ENCODE results near the gene KRCC1. TPM values are rescaled to one million over a fixed set of nuclear protein-coding genes. Genes with fewer than 3 reads are reported as not detected.

KRCC1 gene
- total and polyA plus RNA-seq, 4 donors, result 17.2 to 31.2 (median 21.1) TPM

DNA sequence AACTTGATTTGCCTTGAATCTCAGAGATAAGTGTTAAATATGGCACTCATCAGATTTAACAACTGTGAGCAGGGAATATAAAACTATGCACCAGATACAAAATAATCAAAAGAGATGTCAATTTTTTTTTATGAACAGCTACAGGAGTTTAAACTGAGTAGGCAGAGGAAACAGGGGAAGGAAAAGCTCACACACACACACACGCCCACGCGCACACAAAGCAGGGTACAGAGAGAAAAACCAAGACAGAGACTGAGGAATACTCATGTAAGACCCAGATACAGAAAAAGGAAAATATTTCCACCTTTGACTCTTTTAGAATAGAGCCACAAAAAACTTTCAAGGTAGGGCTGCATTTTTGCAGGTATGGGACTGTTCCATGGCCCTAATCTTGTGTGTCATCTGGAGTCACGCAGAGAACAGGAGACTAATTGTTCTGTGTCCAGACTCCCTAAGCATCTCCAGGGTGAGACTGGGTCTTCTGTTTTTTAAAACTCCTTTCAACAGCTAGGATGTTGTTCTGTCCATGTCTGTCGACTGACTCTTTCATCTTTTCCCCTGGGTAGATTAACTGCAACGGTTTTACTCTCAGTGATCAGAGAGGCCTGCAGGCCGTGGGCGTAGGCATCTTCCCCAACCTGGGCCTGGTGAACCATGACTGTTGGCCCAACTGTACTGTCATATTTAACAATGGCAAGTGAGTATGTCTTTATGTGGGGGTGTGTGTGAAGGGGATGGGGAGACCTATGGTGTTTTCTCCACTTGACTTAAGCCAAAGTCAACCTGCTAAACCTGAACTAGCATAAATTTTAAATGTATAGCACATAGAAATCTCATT lies 35.1 kb upstream of the KRCC1 start:
- WGBS, 2 donors, result 76 to 84% methylated on average over 8 of the region's 8 CpGs
- Histone ChIP-seq H3K27me3 (ENCODE audit: control insufficient read depth in 3 of 3, insufficient read depth in 3 of 3, low read length in 2 of 3) (peaks cover 0 to 4% (median 0%) of the 10 kb centered on the region in 3 donors), H3K9me3 (ENCODE audit: control insufficient read depth in 4 of 4, insufficient read depth in 3 of 4, low read length in 3 of 4) (peaks cover 0 to 2% (median 0%) of the 10 kb centered on the region in 4 donors), H3K4me3 (no peak overlapping the region), H3K36me3 (ENCODE audit: control insufficient read depth in 4 of 4, insufficient read depth in 4 of 4, low read length in 4 of 4) (no peaks in the 10 kb centered on the region), H3K27ac (ENCODE audit: low read depth in 1 of 2, low read length in 1 of 2) (no peak overlapping the region), H3K4me1 (ENCODE audit: control insufficient read depth in 5 of 5, insufficient read depth in 5 of 5, low read length in 5 of 5) (no peaks in the 10 kb centered on the region), H3K9ac (ENCODE audit: insufficient read depth in 1 of 2, low read length in 2 of 2) (no peak overlapping the region)
- DNase-seq (no peak), ATAC-seq (ENCODE audit: insufficient read depth, low FRiP score) (no peak)
- TF ChIP-seq, protein P1, sequence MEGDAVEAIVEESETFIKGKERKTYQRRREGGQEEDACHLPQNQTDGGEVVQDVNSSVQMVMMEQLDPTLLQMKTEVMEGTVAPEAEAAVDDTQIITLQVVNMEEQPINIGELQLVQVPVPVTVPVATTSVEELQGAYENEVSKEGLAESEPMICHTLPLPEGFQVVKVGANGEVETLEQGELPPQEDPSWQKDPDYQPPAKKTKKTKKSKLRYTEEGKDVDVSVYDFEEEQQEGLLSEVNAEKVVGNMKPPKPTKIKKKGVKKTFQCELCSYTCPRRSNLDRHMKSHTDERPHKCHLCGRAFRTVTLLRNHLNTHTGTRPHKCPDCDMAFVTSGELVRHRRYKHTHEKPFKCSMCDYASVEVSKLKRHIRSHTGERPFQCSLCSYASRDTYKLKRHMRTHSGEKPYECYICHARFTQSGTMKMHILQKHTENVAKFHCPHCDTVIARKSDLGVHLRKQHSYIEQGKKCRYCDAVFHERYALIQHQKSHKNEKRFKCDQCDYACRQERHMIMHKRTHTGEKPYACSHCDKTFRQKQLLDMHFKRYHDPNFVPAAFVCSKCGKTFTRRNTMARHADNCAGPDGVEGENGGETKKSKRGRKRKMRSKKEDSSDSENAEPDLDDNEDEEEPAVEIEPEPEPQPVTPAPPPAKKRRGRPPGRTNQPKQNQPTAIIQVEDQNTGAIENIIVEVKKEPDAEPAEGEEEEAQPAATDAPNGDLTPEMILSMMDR (IDR thresholded peaks at IDR 0.05; ENCODE audit: control extremely low read depth, extremely low read depth), result no peak

DNA sequence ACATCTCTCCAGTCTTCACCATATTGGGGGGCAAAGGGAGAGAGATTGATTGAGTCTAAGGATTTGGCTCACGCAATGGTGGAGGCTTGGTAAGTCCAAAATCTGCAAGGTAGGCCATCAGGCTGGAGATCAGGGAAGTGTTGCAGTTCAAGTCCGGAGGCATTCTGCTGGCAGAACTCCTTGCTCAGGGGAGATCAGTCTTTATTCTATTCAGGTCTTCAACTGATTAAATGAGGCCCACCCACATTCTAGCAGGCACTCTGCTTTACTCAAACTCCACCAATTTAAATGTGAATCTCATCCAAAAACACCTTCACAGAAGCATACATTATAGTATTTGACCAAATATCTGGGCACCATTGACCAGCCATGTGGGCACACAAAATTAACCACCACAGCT lies 33.4 kb upstream of the KRCC1 start:
- Histone ChIP-seq H3K4me3 (no peak overlapping the region), H3K9me3 (ENCODE audit: control insufficient read depth in 4 of 4, insufficient read depth in 3 of 4, low read length in 3 of 4) (no peaks in the 10 kb centered on the region), H3K27ac (ENCODE audit: low read depth in 1 of 2, low read length in 1 of 2) (no peak overlapping the region), H3K36me3 (ENCODE audit: control insufficient read depth in 4 of 4, insufficient read depth in 4 of 4, low read length in 4 of 4) (no peaks in the 10 kb centered on the region), H3K9ac (ENCODE audit: insufficient read depth in 1 of 2, low read length in 2 of 2) (no peak overlapping the region), H3K27me3 (ENCODE audit: control insufficient read depth in 3 of 3, insufficient read depth in 3 of 3, low read length in 2 of 3) (peaks cover 0 to 4% (median 0%) of the 10 kb centered on the region in 3 donors), H3K4me1 (ENCODE audit: control insufficient read depth in 5 of 5, insufficient read depth in 5 of 5, low read length in 5 of 5) (no peaks in the 10 kb centered on the region)
- TF ChIP-seq, protein P1 (IDR thresholded peaks at IDR 0.05; ENCODE audit: control extremely low read depth, extremely low read depth), result no peak
- ATAC-seq (ENCODE audit: insufficient read depth, low FRiP score), result no peak
- no peak for DNase-seq
- 97% methylated on average over 2 of the region's 2 CpGs for WGBS, 2 donors

DNA sequence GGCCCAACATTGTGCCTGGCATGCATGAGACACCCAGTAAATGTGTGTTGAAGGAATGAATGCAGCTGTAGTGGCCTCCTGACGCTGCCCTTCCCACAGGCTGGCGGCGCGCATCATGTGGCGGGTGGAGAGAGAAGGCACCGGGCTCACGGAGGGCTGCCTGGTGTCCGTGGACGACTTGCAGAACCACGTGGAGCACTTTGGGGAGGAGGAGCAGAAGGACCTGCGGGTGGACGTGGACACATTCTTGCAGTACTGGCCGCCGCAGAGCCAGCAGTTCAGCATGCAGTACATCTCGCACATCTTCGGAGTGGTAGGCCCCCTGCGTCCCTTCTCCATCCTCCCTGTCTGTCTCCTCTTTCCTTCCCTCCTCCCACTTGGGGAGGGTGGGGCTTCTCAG lies 32.2 kb upstream of the KRCC1 start:
- Histone ChIP-seq H3K4me1 (ENCODE audit: control insufficient read depth in 5 of 5, insufficient read depth in 5 of 5, low read length in 5 of 5) (no peaks in the 10 kb centered on the region), H3K36me3 (ENCODE audit: control insufficient read depth in 4 of 4, insufficient read depth in 4 of 4, low read length in 4 of 4) (no peaks in the 10 kb centered on the region), H3K27ac (ENCODE audit: low read depth in 1 of 2, low read length in 1 of 2) (no peak overlapping the region), H3K9ac (ENCODE audit: insufficient read depth in 1 of 2, low read length in 2 of 2) (no peak overlapping the region), H3K27me3 (ENCODE audit: control insufficient read depth in 3 of 3, insufficient read depth in 3 of 3, low read length in 2 of 3) (no peaks in the 10 kb centered on the region), H3K9me3 (ENCODE audit: control insufficient read depth in 4 of 4, insufficient read depth in 3 of 4, low read length in 3 of 4) (no peaks in the 10 kb centered on the region), H3K4me3 (no peak overlapping the region)
- ATAC-seq (ENCODE audit: insufficient read depth, low FRiP score) (no peak), DNase-seq (no peak)
- 90 to 94% methylated on average over 17 of the region's 17 CpGs for WGBS, 2 donors
- TF ChIP-seq, protein P1 (IDR thresholded peaks at IDR 0.05; ENCODE audit: control extremely low read depth, extremely low read depth), result no peak

Measured in lung (tissue), 12 donors.